Lower leg skin (tissue), 3 donors: Measurements from ENCODE around the gene NEDD4L.

Source experiments
- POLR2A ChIP-seq, 2 donors: fragments of 450-650 bp; IDR thresholded peaks; one replicate each; pipeline ENCODE4 v1.6.1; 2016 to 2017; ENCODE audit warnings: antibody characterized with exemption in 2 of 2, mild to moderate bottlenecking in 1 of 2, moderate library complexity in 1 of 2
- TF ChIP-seq, protein P1 (sequence below), 3 donors: fragments of 450-650 bp; IDR thresholded peaks; one replicate each; pipeline ENCODE4 v1.5.1; 2016; ENCODE audit warnings: antibody characterized with exemption in 3 of 3, mild to moderate bottlenecking in 3 of 3, moderate library complexity in 2 of 3

DNA sequence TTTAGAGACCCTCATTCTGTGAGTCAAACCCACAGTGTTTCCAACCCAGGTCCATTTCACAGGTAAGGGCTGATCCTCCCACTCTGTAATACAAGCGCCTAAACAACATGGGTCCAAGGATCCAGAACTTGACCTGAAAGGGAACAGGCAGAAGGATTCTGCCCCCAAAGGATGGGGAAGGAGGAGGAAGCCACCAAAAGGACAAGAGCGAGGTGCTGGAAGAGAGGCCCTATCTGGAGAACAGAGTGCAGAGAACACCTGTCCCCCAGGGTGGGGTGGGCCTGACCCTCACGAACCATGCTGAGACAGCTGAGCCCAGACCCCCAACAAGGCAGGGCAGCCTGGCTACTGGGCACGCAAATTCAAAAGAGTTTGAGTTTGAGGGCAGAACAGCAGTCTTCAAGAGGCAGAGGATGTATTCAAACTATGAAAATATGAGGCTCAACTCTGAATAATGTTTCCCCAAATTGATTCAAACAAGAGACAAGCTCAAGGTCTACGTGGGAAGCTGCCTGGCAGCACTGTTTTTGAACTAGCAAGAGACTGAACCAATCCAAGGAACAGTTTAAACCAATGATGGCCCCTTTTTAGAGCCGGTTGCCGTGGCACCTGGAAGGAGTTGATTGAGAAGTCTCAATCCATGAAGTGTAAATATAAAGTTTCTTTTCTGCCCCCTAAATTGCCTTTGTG is 372.1 kb downstream of the NEDD4L start:
- TF ChIP-seq, protein P1, sequence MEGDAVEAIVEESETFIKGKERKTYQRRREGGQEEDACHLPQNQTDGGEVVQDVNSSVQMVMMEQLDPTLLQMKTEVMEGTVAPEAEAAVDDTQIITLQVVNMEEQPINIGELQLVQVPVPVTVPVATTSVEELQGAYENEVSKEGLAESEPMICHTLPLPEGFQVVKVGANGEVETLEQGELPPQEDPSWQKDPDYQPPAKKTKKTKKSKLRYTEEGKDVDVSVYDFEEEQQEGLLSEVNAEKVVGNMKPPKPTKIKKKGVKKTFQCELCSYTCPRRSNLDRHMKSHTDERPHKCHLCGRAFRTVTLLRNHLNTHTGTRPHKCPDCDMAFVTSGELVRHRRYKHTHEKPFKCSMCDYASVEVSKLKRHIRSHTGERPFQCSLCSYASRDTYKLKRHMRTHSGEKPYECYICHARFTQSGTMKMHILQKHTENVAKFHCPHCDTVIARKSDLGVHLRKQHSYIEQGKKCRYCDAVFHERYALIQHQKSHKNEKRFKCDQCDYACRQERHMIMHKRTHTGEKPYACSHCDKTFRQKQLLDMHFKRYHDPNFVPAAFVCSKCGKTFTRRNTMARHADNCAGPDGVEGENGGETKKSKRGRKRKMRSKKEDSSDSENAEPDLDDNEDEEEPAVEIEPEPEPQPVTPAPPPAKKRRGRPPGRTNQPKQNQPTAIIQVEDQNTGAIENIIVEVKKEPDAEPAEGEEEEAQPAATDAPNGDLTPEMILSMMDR (IDR thresholded peaks at IDR 0.05) = no peak
- TF ChIP-seq POLR2A (IDR thresholded peaks at IDR 0.05) = no peak
